AML-193 (cell line): ENCODE measurements around the gene CMSS1.

Source experiments
- DNase-seq, 2 experiments: peaks; one replicate each; lab custom pipeline; 2025; lab: John Stamatoyannopoulos, UW

Gene CMSS1

GRCh38 chr3:99934975-99935797 lies 117.5 kb downstream of the CMSS1 start:
- no peak for DNase-seq

GRCh38 chr3:99938270-99938911 lies 120.7 kb downstream of the CMSS1 start:
- no peak for DNase-seq

- no peak for DNase-seq
Observed at GRCh38 chr3:99939876-99940275, 122.2 kb downstream of the CMSS1 start.

- DNase-seq: no peak
Observed at GRCh38 chr3:99940350-99940749, 122.7 kb downstream of the CMSS1 start.

- DNase-seq: no peak
Observed at GRCh38 chr3:99941211-99941610, 123.5 kb downstream of the CMSS1 start.

- no peak for DNase-seq
Observed at GRCh38 chr3:99943931-99944761, 126.5 kb downstream of the CMSS1 start.

- no peak for DNase-seq
Observed at GRCh38 chr3:99945328-99945995, 127.8 kb downstream of the CMSS1 start.

- no peak for DNase-seq
Observed at GRCh38 chr3:99947356-99947755, 129.7 kb downstream of the CMSS1 start.

- DNase-seq: no peak
Observed at GRCh38 chr3:99948467-99949089, 130.9 kb downstream of the CMSS1 start.

GRCh38 chr3:99949956-99950670 lies 132.5 kb downstream of the CMSS1 start:
- DNase-seq: no peak

GRCh38 chr3:99950921-99951320 lies 133.3 kb downstream of the CMSS1 start:
- DNase-seq: no peak

- no peak for DNase-seq
Observed at GRCh38 chr3:99951701-99952100, 134.0 kb downstream of the CMSS1 start.

- no peak for DNase-seq
Observed at GRCh38 chr3:99952306-99952705, 134.6 kb downstream of the CMSS1 start.

- DNase-seq: no peak
Observed at GRCh38 chr3:99953596-99953995, 135.9 kb downstream of the CMSS1 start.

- DNase-seq: no peak
Observed at GRCh38 chr3:99954914-99955644, 137.4 kb downstream of the CMSS1 start.

GRCh38 chr3:99955773-99956562 lies 138.3 kb downstream of the CMSS1 start:
- DNase-seq: no peak

- no peak for DNase-seq
Observed at GRCh38 chr3:99957151-99957796, 139.6 kb downstream of the CMSS1 start.

- DNase-seq: no peak
Observed at GRCh38 chr3:99958222-99958912, 140.7 kb downstream of the CMSS1 start.
